H9 (cell line): Measurements from ENCODE around the gene PRIM2. TPM values are rescaled to one million over a fixed set of nuclear protein-coding genes. Genes with fewer than 3 reads are reported as not detected.

Experiments
- DNase-seq: peaks from one replicate; pipeline ENCODE4 v3.0.0-alpha.2; 2017
- H2AFZ ChIP-seq: one replicate; pipeline ENCODE4 v1.6.1; 2013; ENCODE audit warnings: mild to moderate bottlenecking, low read length, control low read depth, moderate library complexity
- H2AK5ac ChIP-seq: 2 replicates; pipeline ENCODE4 v1.6.1; 2013; ENCODE audit warnings: low read length, control low read depth, mixed read lengths; ENCODE audit not compliant: insufficient read length
- H2BK120ac ChIP-seq: one replicate; pipeline ENCODE4 v1.6.1; 2013; ENCODE audit warnings: low read depth, mild to moderate bottlenecking, low read length, control low read depth, inconsistent platforms; ENCODE audit not compliant: poor library complexity, severe bottlenecking
- H2BK12ac ChIP-seq: 2 replicates; pipeline ENCODE4 v1.6.1; 2013; ENCODE audit warnings: low read length, control low read depth, mixed read lengths, low read depth; ENCODE audit not compliant: insufficient read length
- H2BK15ac ChIP-seq: 2 replicates; pipeline ENCODE4 v1.6.1; 2013; ENCODE audit warnings: low read depth, low read length, control low read depth
- H2BK20ac ChIP-seq: one replicate; pipeline ENCODE4 v1.6.1; 2013; ENCODE audit warnings: low read depth, mild to moderate bottlenecking, low read length, control low read depth, inconsistent platforms; ENCODE audit not compliant: poor library complexity, severe bottlenecking
- H2BK5ac ChIP-seq: 2 replicates; pipeline ENCODE4 v1.6.1; 2013; ENCODE audit warnings: low read length, control low read depth, mixed read lengths; ENCODE audit not compliant: insufficient read length
- H3K14ac ChIP-seq: 2 replicates; pipeline ENCODE4 v1.6.1; 2013; ENCODE audit warnings: low read length, control low read depth; ENCODE audit not compliant: insufficient read depth
- H3K18ac ChIP-seq: 2 replicates; pipeline ENCODE4 v1.6.1; 2013; ENCODE audit warnings: low read depth, mild to moderate bottlenecking, mixed read lengths, low read length, control low read depth; ENCODE audit not compliant: insufficient read length
- H3K23ac ChIP-seq: 2 replicates; pipeline ENCODE4 v1.6.1; 2013; ENCODE audit warnings: low read length, control low read depth, mixed read lengths, low read depth; ENCODE audit not compliant: insufficient read length
- H3K23me2 ChIP-seq: 2 replicates; pipeline ENCODE4 v1.6.1; 2013; ENCODE audit warnings: low read depth, mild to moderate bottlenecking, mixed read lengths, low read length, control low read depth; ENCODE audit not compliant: insufficient read length, poor library complexity, severe bottlenecking
- H3K27ac ChIP-seq: 2 replicates; pipeline ENCODE4 v1.5.1; 2013; ENCODE audit warnings: low read length, control low read depth, mixed read lengths, low read depth; ENCODE audit not compliant: insufficient read length
- H3K27me3 ChIP-seq: 2 replicates; pipeline ENCODE4 v1.6.1; 2013; ENCODE audit warnings: low read length, control low read depth, inconsistent platforms; ENCODE audit not compliant: insufficient read depth
- H3K4ac ChIP-seq: 2 replicates; pipeline ENCODE4 v1.6.1; 2013; ENCODE audit warnings: low read depth, mild to moderate bottlenecking, control low read depth, inconsistent platforms, low read length, moderate library complexity
- H3K4me1 ChIP-seq: 2 replicates; pipeline ENCODE4 v1.6.1; 2013; ENCODE audit warnings: low read length, control low read depth, inconsistent platforms; ENCODE audit not compliant: insufficient read depth
- H3K4me2 ChIP-seq: 2 replicates; pipeline ENCODE4 v1.6.1; 2013; ENCODE audit warnings: low read length, control low read depth, mixed read lengths; ENCODE audit not compliant: insufficient read length, insufficient read depth
- H3K56ac ChIP-seq: 2 replicates; pipeline ENCODE4 v1.6.1; 2013; ENCODE audit warnings: low read depth, mild to moderate bottlenecking, mixed read lengths, low read length, control low read depth; ENCODE audit not compliant: insufficient read length
- H3K79me1 ChIP-seq: 2 replicates; pipeline ENCODE4 v1.6.1; 2013; ENCODE audit warnings: low read depth, mild to moderate bottlenecking, moderate library complexity, low read length, control low read depth, inconsistent platforms; ENCODE audit not compliant: insufficient read depth, poor library complexity, severe bottlenecking
- H3K79me2 ChIP-seq: 2 replicates; pipeline ENCODE4 v1.6.1; 2013; ENCODE audit warnings: low read length, control low read depth, inconsistent platforms; ENCODE audit not compliant: insufficient read depth
- H3K9ac ChIP-seq: 2 replicates; pipeline ENCODE4 v1.6.1; 2013; ENCODE audit warnings: low read length, control low read depth, mixed read lengths; ENCODE audit not compliant: insufficient read length; ENCODE audit errors: extremely low read depth
- H3K9me3 ChIP-seq: one replicate; pipeline ENCODE4 v1.6.1; 2013; ENCODE audit warnings: low read depth, low read length, inconsistent platforms; ENCODE audit not compliant: control insufficient read depth
- H3T11ph ChIP-seq: one replicate; pipeline ENCODE4 v1.6.1; 2013; ENCODE audit warnings: mild to moderate bottlenecking, low read length, control low read depth, inconsistent platforms
- H4K20me1 ChIP-seq: one replicate; pipeline ENCODE4 v1.6.1; 2013; ENCODE audit not compliant: control insufficient read depth, insufficient read length, insufficient read depth
- H4K5ac ChIP-seq: 2 replicates; pipeline ENCODE4 v1.6.1; 2013; ENCODE audit warnings: low read depth, mild to moderate bottlenecking, mixed read lengths, low read length, control low read depth; ENCODE audit not compliant: insufficient read length
- H4K8ac ChIP-seq: replicated peaks from 2 replicates; pipeline ENCODE4 v1.6.1; 2013; ENCODE audit warnings: low read length, control low read depth, mixed read lengths, low read depth; ENCODE audit not compliant: insufficient read length
- H4K91ac ChIP-seq: 2 replicates; pipeline ENCODE4 v1.6.1; 2013; ENCODE audit warnings: low read depth, mild to moderate bottlenecking, moderate library complexity, mixed read lengths, low read length, control low read depth; ENCODE audit not compliant: insufficient read length
- H3K27ac Mint-ChIP-seq, 3 experiments: 2 replicates in 2 of 3; 3 replicates in 1 of 3; pipeline ENCODE4 v1.8.0; 2020 to 2021; ENCODE audit warnings: mixed read lengths in 3 of 3, mild to moderate bottlenecking in 1 of 3, moderate library complexity in 1 of 3
- H3K27me3 Mint-ChIP-seq: 2 replicates; pipeline ENCODE4 v1.8.0; 2021; ENCODE audit warnings: low read depth, mild to moderate bottlenecking, moderate library complexity, mixed read lengths
- H3K36me3 Mint-ChIP-seq, 3 experiments: 2 replicates in 2 of 3; 3 replicates in 1 of 3; pipeline ENCODE4 v1.8.0; 2020 to 2021; ENCODE audit warnings: low read depth in 3 of 3, mixed read lengths in 3 of 3; ENCODE audit not compliant: insufficient read depth in 1 of 3
- H3K4me1 Mint-ChIP-seq, 2 experiments: 2 replicates each; pipeline ENCODE4 v1.8.0; 2020; ENCODE audit warnings: mixed read lengths in 2 of 2
- H3K4me3 Mint-ChIP-seq, 2 experiments: 2 replicates in 1 of 2; 3 replicates in 1 of 2; pipeline ENCODE4 v1.8.0; 2020 to 2021; ENCODE audit warnings: mild to moderate bottlenecking in 2 of 2, mixed read lengths in 2 of 2, moderate library complexity in 1 of 2
- H3K9me3 Mint-ChIP-seq, 2 experiments: 2 replicates in 1 of 2; 3 replicates in 1 of 2; pipeline ENCODE4 v1.8.0; 2020; ENCODE audit warnings: mild to moderate bottlenecking in 2 of 2, mixed read lengths in 2 of 2, moderate library complexity in 1 of 2
- CTCF ChIP-seq: fragments of 200-600 bp; sonication (generic); conservative IDR thresholded peaks from 3 replicates; pipeline ENCODE4 v1.8.0; 2021; ENCODE audit warnings: antibody characterized with exemption, mild to moderate bottlenecking
- WGBS: extraction: QIAGEN DNeasy Blood & Tissue Kit; methylation state at CpG from one replicate; pipeline ENCODE4 v1.1.7; 2013; ENCODE audit warnings: missing lambda C conversion rate, low lambda C conversion rate, mixed read lengths; ENCODE audit not compliant: insufficient read length; ENCODE audit errors: extremely low coverage; 5-methylcytosine and 5-hydroxymethylcytosine counted together
- total RNA-seq: library from RNA; stranded (reverse); gene quantifications from 2 replicates; pipeline ENCODE4 v1.2.1, GENCODE V29; 2021

The PRIM2 gene
- total RNA-seq, 1 experiment from 2014 or later: 43.0 TPM

GRCh38 chr6:57305107-57305506 lies 12.3 kb upstream of the PRIM2 start:
- no peak overlapping the region for H2BK120ac ChIP-seq
- H3K79me2 ChIP-seq: no peaks in the 10 kb centered on the region
- no peak for TF ChIP-seq CTCF
- H4K5ac ChIP-seq: no peak overlapping the region
- H3K27me3 ChIP-seq: no peaks in the 10 kb centered on the region
- H3K56ac ChIP-seq: no peak overlapping the region
- H3K4me1 Mint-ChIP-seq: no peaks in the 10 kb centered on the region
- H3K36me3 Mint-ChIP-seq: peaks cover under 1 to 2% (median 1%) of the 10 kb centered on the region in 3 experiments; a peak in 3 of 7 replicates
- H3K4ac ChIP-seq: no peak overlapping the region
- no peaks in the 10 kb centered on the region for H3K79me1 ChIP-seq
- H2BK12ac ChIP-seq: no peak overlapping the region
- H4K91ac ChIP-seq: no peak overlapping the region
- DNase-seq: no peak
- H3K14ac ChIP-seq: no peak overlapping the region
- no peak overlapping the region for H3T11ph ChIP-seq
- H3K27me3 Mint-ChIP-seq: no peaks in the 10 kb centered on the region
- no peak overlapping the region for H3K9ac ChIP-seq
- no peak overlapping the region for H2BK5ac ChIP-seq
- no peak overlapping the region for H2AK5ac ChIP-seq
- H2BK15ac ChIP-seq: no peak overlapping the region
- WGBS: no CpG with 5 or more reads among the region's 3 CpGs
- H3K27ac Mint-ChIP-seq: 0 out of 7 replicates have a peak overlapping the region, but pooled peaks of 1 of the 3 experiments have one; percentile 2
- H3K9me3 Mint-ChIP-seq: peaks cover 1 to 2% of the 10 kb centered on the region in 2 experiments; a peak in 3 of 5 replicates
- no peaks in the 10 kb centered on the region for H4K20me1 ChIP-seq
- no peaks in the 10 kb centered on the region for H3K23me2 ChIP-seq
- no peak overlapping the region for H3K27ac ChIP-seq
- no peak overlapping the region for H2BK20ac ChIP-seq
- H4K8ac ChIP-seq: no peak overlapping the region
- no peak overlapping the region for H3K18ac ChIP-seq
- no peak overlapping the region for H3K23ac ChIP-seq
- no peak overlapping the region for H3K4me2 ChIP-seq
- no peak overlapping the region for H2AFZ ChIP-seq
- H3K4me3 Mint-ChIP-seq: no peak overlapping the region
- H3K4me1 ChIP-seq: no peaks in the 10 kb centered on the region
- H3K9me3 ChIP-seq: no peaks in the 10 kb centered on the region
